SK-N-SH (cell line): ENCODE data around the gene DPH7. TPM values are rescaled to one million over a fixed set of nuclear protein-coding genes. Genes with fewer than 3 reads are reported as not detected.

Source experiments
- CTCF ChIA-PET: fragments of 300-600, 350-600 bp; formaldehyde crosslinking; extraction: SDS; loops from one replicate; lab custom pipeline; 2021; lab: Yijun Ruan, JAX
- POLR2A ChIA-PET: fragments of 350-600 bp; sonication (Branson Sonifier 250); formaldehyde crosslinking; extraction: SDS; loops from one replicate; lab custom pipeline; 2020; ENCODE audit warnings: antibody characterized with exemption, inconsistent platforms; lab: Yijun Ruan, JAX
- DNase-seq: peaks from one replicate; pipeline ENCODE4 v3.0.0; 2012
- H2AFZ ChIP-seq: fragments of 200-600 bp; sonication (generic); 2 replicates; pipeline ENCODE4 v1.8.1; 2016; ENCODE audit warnings: antibody characterized with exemption, mild to moderate bottlenecking, low read depth
- H3F3A ChIP-seq: fragments of 200-600 bp; sonication (generic); replicated peaks from 2 replicates; pipeline ENCODE3; 2016; ENCODE audit warnings: antibody characterized with exemption, mild to moderate bottlenecking; ENCODE audit not compliant: insufficient read depth
- H3K27ac ChIP-seq, 2 experiments: fragments of 200-500 bp in 1 of 2; fragments of 200-600 bp in 1 of 2; sonication (Bioruptor generic) in 1 of 2; sonication (generic), shearing (Covaris generic) in 1 of 2; 2 replicates each; pipeline versions ENCODE4 v1.5.1 to v1.6.1; 2014 to 2016; ENCODE audit warnings: low read depth in 2 of 2, inconsistent platforms in 1 of 2, low read length in 1 of 2, mild to moderate bottlenecking in 1 of 2, mixed read lengths in 1 of 2
- H3K27me3 ChIP-seq: fragments of 200-600 bp; sonication (generic), shearing (Covaris generic); 2 replicates; pipeline ENCODE4 v1.6.1; 2016; ENCODE audit warnings: mixed run types; ENCODE audit not compliant: insufficient read depth
- H3K36me3 ChIP-seq, 2 experiments: fragments of 200-500 bp in 1 of 2; fragments of 200-600 bp in 1 of 2; sonication (Bioruptor generic) in 1 of 2; sonication (generic) in 1 of 2; replicated peaks in 1 of 2; 2 replicates each; pipeline versions ENCODE3 to v1.5.1; 2014 to 2016; ENCODE audit warnings: low read length in 1 of 2, mild to moderate bottlenecking in 1 of 2; ENCODE audit not compliant: insufficient read depth in 2 of 2, control insufficient read depth in 1 of 2
- H3K4me1 ChIP-seq, 2 experiments: fragments of 200-500 bp in 1 of 2; fragments of 200-600 bp in 1 of 2; sonication (Bioruptor generic) in 1 of 2; sonication (generic), shearing (Covaris generic) in 1 of 2; 2 replicates each; pipeline versions ENCODE4 v1.5.1 to v1.6.1; 2014 to 2016; ENCODE audit warnings: low read depth in 1 of 2, low read length in 1 of 2, mixed run types in 1 of 2; ENCODE audit not compliant: insufficient read depth in 2 of 2, control insufficient read depth in 1 of 2
- H3K4me2 ChIP-seq: fragments of 200-600 bp; sonication (generic), shearing (Covaris generic); 2 replicates; pipeline ENCODE4 v1.6.1; 2017; ENCODE audit warnings: mixed run types
- H3K4me3 ChIP-seq, 2 experiments: fragments of 200-500 bp in 1 of 2; fragments of 200-600 bp in 1 of 2; sonication (Bioruptor generic) in 1 of 2; sonication (generic), shearing (Covaris generic) in 1 of 2; 2 replicates each; pipeline versions ENCODE4 v1.5.1 to v1.8.1; 2014 to 2016; ENCODE audit warnings: low read depth in 2 of 2, inconsistent platforms in 1 of 2, low read length in 1 of 2, mild to moderate bottlenecking in 1 of 2, mixed read lengths in 1 of 2, moderate library complexity in 1 of 2
- H3K79me2 ChIP-seq: fragments of 200-600 bp; sonication (generic); 2 replicates; pipeline ENCODE4 v1.8.1; 2017; ENCODE audit warnings: mild to moderate bottlenecking; ENCODE audit not compliant: insufficient read depth
- H3K9ac ChIP-seq: fragments of 200-600 bp; sonication (generic); 2 replicates; pipeline ENCODE4 v1.6.1; 2017; ENCODE audit warnings: mixed run types
- H3K9me2 ChIP-seq: fragments of 200-600 bp; sonication (generic); 2 replicates; pipeline ENCODE4 v1.6.1; 2017; ENCODE audit warnings: mixed run types
- H3K9me3 ChIP-seq: fragments of 200-600 bp; sonication (generic); 2 replicates; pipeline ENCODE4 v1.6.1; 2017; ENCODE audit warnings: mixed run types, mild to moderate bottlenecking, moderate library complexity
- H4K20me1 ChIP-seq: fragments of 200-600 bp; sonication (generic); 2 replicates; pipeline ENCODE4 v1.6.1; 2017; ENCODE audit warnings: mild to moderate bottlenecking, mixed run types; ENCODE audit not compliant: insufficient read depth
- CTCF ChIP-seq: fragments of 200-600 bp; sonication (generic); IDR thresholded peaks from 2 replicates; pipeline ENCODE4 v1.6.1; 2017; ENCODE audit warnings: antibody characterized with exemption, mild to moderate bottlenecking, moderate library complexity
- EZH2phosphoT487 ChIP-seq: fragments of 200-600 bp; sonication (generic); IDR thresholded peaks from 2 replicates; pipeline ENCODE4 v1.6.1; 2017; ENCODE audit warnings: low read depth, mixed run types, mild to moderate bottlenecking, antibody characterized with exemption, moderate library complexity, borderline replicate concordance
- FOSL2 ChIP-seq: IDR thresholded peaks from 2 replicates; pipeline ENCODE4 v1.4.0; 2012; ENCODE audit warnings: low read depth, mild to moderate bottlenecking, moderate library complexity, borderline replicate concordance
- FOXJ3 ChIP-seq: sonication (generic); formaldehyde crosslinking; IDR thresholded peaks from 2 replicates; pipeline ENCODE4 v1.5.1; 2020; ENCODE audit warnings: mild to moderate bottlenecking, missing genetic modification reagents
- GABPA ChIP-seq: IDR thresholded peaks from 2 replicates; pipeline ENCODE4 v1.4.0; 2012; ENCODE audit warnings: low read depth, mild to moderate bottlenecking
- IRF3 ChIP-seq: fragments of 150-350 bp; IDR thresholded peaks from 2 replicates; pipeline ENCODE4 v1.6.1; 2016; ENCODE audit warnings: mild to moderate bottlenecking, low read depth, low read length
- JUND ChIP-seq: IDR thresholded peaks from 2 replicates; pipeline ENCODE4 v1.4.0; 2012
- MAX ChIP-seq: IDR thresholded peaks from 2 replicates; pipeline ENCODE4 v1.4.0; 2012; ENCODE audit warnings: low read depth
- MXI1 ChIP-seq: IDR thresholded peaks from 2 replicates; pipeline ENCODE4 v1.6.1; 2012; ENCODE audit warnings: mild to moderate bottlenecking, low read depth, low read length, improper control_type of control experiment
- NFIC ChIP-seq: IDR thresholded peaks from 2 replicates; pipeline ENCODE4 v1.4.0; 2012; ENCODE audit warnings: borderline replicate concordance
- RCOR1 ChIP-seq: fragments of 150-350 bp; IDR thresholded peaks from 2 replicates; pipeline ENCODE4 v1.6.1; 2017; ENCODE audit warnings: antibody characterized with exemption, low read length
- RFX5 ChIP-seq: IDR thresholded peaks from 2 replicates; pipeline ENCODE4 v1.6.1; 2012; ENCODE audit warnings: mild to moderate bottlenecking, improper control_type of control experiment, low read length
- TAF1 ChIP-seq: IDR thresholded peaks from 2 replicates; pipeline ENCODE4 v1.6.1; 2012; ENCODE audit warnings: low read depth, mild to moderate bottlenecking, low read length, moderate library complexity, borderline replicate concordance
- TCF12 ChIP-seq: IDR thresholded peaks from 2 replicates; pipeline ENCODE4 v1.4.0; 2012
- TEAD4 ChIP-seq: IDR thresholded peaks from 2 replicates; pipeline ENCODE4 v1.4.0; 2012; ENCODE audit warnings: mild to moderate bottlenecking, borderline replicate concordance; ENCODE audit not compliant: insufficient read depth
- WGBS: methylation state at CpG from one replicate; pipeline ENCODE4 v1.1.6; 2017; ENCODE audit warnings: low lambda C conversion rate; 5-methylcytosine and 5-hydroxymethylcytosine counted together
- polyA plus RNA-seq, 3 experiments: library from polyadenylated mRNA; depleted of rRNA; stranded (reverse); fragments of >200 nt; gene quantifications; 2 replicates each; pipeline ENCODE4 v1.2.3, GENCODE V29; 2012

Gene DPH7
- polyA plus RNA-seq, 1 of the 3 experiments (the other 2 are of a cell fraction), result 59.9 TPM

GRCh38 chr9:137505421-137506140 lies 73.1 kb downstream of the DPH7 start:
- Histone ChIP-seq H3K79me2 (no peaks in the 10 kb centered on the region), H3K36me3 (no peaks in the 10 kb centered on the region), H3K9me2 (no peaks in the 10 kb centered on the region), H3K4me2 (no peak overlapping the region), H3K4me3 (no peak overlapping the region), H3F3A (peaks cover 5% of the 10 kb centered on the region), H3K9ac (no peak overlapping the region), H3K27ac (no peak overlapping the region), H3K9me3 (no peaks in the 10 kb centered on the region), H3K4me1 (no peaks in the 10 kb centered on the region), H4K20me1 (no peaks in the 10 kb centered on the region), H2AFZ (no peak overlapping the region), H3K27me3 (no peaks in the 10 kb centered on the region)
- WGBS, result 90% methylated on average over 19 of the region's 28 CpGs
- POLR2A ChIA-PET, result no interaction called here
- DNase-seq, result no peak
- CTCF ChIA-PET, result interaction anchor here (0.9 to 1.5 kb wide), 3 partner anchors 60 to 219 kb away, joined by 3 to 4 read pairs (median 3); no protein-coding TSS in a partner anchor
- TF ChIP-seq TCF12 (no peak), MXI1 (no peak), TEAD4 (no peak), FOSL2 (no peak), EZH2phosphoT487 (no peak), MAX (no peak), GABPA (no peak), FOXJ3 (CRISPR knock-in tag) (no peak), RCOR1 (no peak), NFIC (no peak), IRF3 (no peak), JUND (no peak), CTCF (no peak), RFX5 (no peak), TAF1 (no peak)

Other genes starting within 250 kb of the DPH7 start
- gene EXD3, start 155.8 kb downstream of the DPH7 start, polyA plus RNA-seq (2012; rRNA removed), result 11.5 and 14.2 TPM in 2 replicates
- gene NOXA1, start 155.5 kb downstream of the DPH7 start, polyA plus RNA-seq (2012; rRNA removed), result 0.39 and 0.67 TPM in 2 replicates
- gene ENTPD8, start 137.6 kb downstream of the DPH7 start, polyA plus RNA-seq (2012; rRNA removed), result 0.18 and 0.30 TPM in 2 replicates
- gene NSMF, start 119.6 kb downstream of the DPH7 start, polyA plus RNA-seq (2012; rRNA removed), result 58.6 and 58.8 TPM in 2 replicates
- gene PNPLA7, start 28.5 kb downstream of the DPH7 start, polyA plus RNA-seq (2012; rRNA removed), result 0.88 and 0.99 TPM in 2 replicates
- gene MRPL41, start 27.0 kb downstream of the DPH7 start, polyA plus RNA-seq (2012; rRNA removed), result 39.4 and 58.9 TPM in 2 replicates
- 39.3 and 43.1 TPM in 2 replicates for gene ZMYND19, start 11.6 kb upstream of the DPH7 start, polyA plus RNA-seq (2012; rRNA removed)
- gene ARRDC1, start 26.8 kb upstream of the DPH7 start, polyA plus RNA-seq (2012; rRNA removed), result 49.7 and 54.8 TPM in 2 replicates
- 38.3 and 39.5 TPM in 2 replicates for gene EHMT1, start 40.1 kb upstream of the DPH7 start, polyA plus RNA-seq (2012; rRNA removed)